SHP77 treated with DMSO at 0.1 percent for 48 hours (cell line): ENCODE data around the gene TCHP.
"Not testable (repeated sequence)": the region's sequence is repeated elsewhere in the genome, so short reads cannot be mapped to it uniquely, and the experiment has no call there.

Experiments
- DNase-seq: peaks from one replicate; lab custom pipeline; 2025; lab: John Stamatoyannopoulos, UW

The TCHP gene

DNA sequence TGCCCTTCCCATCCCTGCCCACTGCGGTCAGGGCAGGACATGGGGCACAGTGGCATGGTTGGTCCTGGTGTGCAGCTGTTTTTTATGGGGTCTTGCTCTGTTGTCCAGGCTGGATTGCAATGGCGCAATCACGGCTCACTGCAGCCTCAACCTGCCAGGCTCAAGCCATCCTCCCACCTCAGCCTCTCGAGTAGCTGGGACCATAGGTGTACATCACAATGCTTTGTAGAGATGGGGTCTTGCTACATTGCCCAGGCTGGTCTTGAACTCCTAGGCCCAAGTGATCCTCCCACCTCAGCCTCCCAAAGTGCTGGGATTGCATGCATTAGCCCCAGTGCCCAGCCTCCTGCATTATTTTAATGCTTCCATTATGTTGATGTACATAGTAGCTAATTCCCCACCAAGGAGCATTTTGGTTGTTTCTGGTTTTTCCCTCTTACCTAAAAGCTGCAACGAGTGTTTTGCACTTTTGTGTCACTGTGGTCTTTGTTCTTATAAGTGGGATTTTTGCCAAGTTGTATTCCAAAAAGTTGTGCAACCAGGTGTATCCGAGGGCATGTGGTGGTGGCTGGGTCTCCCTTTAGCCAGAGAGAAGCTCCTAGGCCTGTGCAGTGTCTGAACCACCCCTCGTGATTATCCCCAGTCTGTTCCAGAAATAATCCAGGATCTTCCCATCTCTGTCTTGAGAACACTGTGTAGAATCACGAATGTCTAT lies 10.3 kb downstream of the TCHP start:
- no peak for DNase-seq

DNA sequence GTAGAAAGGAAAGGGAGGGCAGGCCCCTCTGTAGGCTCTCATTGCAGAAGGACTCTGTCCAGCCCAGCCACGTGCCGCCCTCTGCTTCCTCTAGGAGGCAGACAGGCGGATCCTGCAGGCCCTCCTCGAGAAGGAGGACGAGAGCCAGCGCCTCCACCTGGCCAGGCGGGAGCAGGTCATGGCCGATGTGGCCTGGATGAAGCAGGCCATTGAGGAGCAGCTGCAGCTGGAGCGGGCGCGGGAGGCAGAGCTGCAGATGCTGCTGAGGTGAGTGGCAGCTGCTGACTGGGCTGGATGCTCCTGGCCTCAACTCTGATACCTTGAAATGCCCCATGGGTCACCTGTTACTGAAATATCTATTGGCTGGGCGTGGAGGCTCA lies 10.9 kb downstream of the TCHP start:
- DNase-seq: no peak

DNA sequence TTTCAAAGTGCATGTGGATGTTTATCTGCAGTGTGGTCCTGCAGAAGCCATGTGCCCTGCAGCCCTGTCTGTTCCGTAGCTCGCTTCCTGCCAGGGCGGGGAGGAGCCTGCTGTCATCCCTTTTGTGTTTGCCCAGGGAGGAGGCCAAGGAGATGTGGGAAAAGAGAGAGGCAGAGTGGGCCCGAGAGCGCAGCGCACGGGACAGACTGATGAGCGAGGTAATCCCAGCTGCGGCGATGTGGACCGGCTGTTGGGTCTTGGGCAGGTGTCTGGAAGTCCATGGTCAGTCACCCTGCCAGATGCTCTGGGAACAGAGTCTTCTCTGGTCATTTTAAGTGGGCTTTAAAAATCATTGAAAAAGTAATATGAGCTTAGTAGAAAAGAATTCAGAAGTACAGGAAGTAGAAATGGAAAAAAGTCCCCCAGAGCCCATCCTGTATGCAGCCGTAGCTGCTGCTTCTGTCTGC lies 12.8 kb downstream of the TCHP start:
- no peak for DNase-seq

DNA sequence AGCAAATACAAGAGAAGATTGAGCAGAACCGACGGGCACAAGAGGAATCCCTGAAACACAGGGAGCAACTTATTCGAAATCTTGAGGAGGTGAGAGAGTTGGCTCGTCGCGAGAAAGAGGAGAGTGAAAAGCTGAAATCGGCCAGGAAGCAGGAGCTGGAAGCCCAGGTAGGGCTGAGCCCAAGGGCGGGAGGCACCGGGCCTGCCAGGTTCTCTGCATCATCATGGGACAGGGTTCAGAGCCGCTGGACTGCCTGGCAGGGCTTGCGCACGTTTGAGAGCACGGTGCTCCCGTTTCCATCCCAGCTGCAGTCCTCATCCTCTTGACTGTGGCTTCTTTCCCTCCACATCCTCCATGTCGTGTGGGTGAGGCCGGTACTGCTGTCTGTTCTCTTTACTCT lies 14.4 kb downstream of the TCHP start:
- DNase-seq: no peak

DNA sequence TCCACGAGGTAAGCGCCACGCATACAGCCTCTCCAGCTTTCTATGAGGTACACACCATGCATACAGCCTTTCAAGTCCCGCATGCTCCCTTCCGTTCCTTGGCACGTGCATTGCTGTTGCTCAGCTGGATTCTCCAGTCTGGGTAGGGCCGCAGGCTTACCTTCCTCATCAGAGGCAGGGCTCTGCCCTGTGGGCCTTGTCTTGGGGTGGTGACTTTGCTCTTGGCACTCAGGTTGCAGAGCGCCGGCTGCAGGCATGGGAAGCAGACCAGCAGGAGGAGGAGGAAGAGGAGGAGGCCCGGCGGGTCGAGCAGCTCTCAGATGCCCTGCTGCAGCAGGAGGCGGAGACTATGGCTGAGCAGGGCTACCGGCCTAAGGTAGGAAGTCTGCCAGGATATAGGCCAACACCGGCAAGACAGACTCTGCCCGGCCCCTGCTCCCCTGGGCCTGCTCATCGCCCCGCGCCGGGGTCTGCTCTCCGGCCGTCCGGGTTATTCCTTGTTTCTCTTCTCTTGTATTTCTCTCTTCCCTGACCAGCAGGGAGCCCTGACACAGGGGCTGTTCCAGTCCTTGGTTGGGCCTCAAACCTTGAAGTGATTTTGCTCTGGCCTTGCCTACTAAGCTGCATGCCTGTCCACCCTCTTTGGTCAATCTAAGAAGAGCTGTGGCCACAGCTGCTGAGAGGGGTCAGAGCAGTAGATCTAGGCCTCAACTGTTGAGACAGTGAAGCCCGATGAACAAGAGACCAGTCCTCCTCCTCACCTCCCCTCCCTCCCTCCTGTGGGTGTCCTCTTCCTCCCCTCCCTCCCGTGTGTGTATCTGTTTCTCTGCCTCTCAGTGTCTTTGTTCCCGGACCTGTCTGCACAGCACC lies 15.3 kb downstream of the TCHP start:
- no peak for DNase-seq

DNA sequence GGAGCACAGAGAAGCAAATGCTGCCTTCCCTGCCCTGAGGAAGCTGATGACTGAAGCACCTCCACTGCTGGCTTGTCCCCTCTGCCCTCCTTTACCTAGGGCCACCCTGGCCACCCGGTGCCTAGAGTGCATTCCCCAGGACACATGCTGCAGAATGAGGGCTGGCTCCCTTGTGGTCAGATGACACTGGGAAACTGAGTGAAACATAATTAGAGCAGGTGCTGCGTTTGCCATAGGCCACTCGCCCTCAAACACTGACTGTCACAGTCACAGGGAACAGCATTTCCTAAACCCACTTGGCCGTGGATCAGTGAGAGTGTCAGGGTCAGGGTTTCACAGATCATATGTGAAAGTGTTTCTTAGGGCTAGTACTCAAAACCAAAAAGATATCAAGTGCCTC lies 16.0 kb downstream of the TCHP start:
- no peak for DNase-seq

DNA sequence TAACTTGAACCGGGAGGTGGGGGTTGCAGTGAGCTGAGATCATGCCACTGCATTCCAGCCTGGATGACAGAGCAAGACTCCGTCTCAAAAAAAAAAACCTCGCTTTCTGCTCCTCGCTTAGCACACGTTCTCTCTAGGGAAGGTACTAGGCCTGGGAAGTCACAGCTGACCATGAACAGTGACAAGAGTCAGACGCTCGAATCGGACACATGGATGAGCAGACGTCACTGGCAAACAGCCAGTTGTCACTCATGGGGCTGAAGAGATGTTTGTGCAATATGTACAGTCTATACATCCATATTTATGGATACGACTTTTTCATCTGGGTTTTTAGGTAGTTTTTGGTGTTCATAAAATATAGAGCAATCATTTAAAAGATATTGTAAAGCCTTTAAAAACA lies 19.4 kb downstream of the TCHP start:
- DNase-seq: no peak

DNA sequence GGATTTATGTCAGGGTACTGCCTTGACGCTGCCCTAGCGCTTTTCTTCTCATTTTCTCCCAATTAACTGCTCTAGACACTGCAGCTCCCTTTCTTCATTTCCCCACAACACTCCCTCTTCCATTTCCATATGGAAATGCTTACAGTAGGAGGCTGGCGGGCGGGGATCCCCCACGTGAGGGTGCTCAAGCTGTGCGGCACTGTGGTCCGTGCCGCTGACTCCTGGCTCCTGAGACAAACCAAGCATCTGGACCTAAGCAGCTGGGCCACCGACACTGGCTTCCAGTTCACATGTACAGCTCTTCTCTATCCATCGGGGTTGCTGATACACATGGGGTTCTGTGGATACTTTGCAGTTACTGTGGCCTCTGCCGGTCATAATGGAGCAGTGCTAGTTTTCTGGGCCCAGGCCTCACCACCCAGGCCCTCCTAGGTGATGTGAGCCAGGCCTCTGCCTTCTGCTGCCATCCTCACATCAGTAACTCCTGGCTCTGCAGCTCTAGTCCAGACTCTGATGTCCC lies 20.2 kb downstream of the TCHP start:
- DNase-seq: no peak

DNA sequence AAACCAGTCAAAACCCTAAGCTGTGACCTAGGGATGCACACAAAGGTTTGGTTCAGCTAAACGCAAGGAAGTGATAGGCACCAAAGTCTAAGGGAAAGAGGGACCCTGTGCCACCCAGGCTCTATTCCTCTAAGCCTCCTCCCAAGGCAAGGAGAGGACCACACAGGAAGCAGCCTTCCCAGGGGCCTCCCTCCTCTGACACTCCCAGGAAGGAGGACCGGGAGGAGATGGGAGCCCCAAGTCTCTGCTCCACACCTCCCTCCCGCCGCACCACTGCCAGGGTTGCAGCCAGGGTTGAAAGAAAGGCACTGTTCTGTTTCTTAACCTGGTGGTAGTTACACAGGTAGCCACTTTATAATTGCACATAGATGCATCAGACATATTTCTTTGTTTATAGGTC lies 21.9 kb downstream of the TCHP start:
- DNase-seq: no peak

DNA sequence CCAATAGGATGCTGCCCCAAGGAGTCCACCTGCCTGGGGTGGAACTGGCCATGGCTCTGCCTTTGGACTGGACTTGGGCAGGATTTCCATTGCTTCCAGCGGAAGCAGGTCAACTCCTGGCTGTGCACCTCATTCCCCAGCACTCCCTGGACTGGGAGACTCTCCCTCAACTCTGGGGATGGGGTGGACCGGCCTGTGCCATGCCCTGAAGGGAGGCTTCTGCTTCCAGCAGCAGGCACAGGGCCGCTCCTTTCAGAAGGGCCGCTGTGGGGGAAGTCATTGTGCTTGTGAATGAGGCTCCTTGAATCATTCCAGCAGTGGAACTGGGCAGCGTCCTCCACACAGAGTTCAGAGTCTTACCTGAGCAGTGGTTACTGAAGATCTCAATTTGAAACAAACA lies 23.0 kb downstream of the TCHP start:
- DNase-seq: no peak

DNA sequence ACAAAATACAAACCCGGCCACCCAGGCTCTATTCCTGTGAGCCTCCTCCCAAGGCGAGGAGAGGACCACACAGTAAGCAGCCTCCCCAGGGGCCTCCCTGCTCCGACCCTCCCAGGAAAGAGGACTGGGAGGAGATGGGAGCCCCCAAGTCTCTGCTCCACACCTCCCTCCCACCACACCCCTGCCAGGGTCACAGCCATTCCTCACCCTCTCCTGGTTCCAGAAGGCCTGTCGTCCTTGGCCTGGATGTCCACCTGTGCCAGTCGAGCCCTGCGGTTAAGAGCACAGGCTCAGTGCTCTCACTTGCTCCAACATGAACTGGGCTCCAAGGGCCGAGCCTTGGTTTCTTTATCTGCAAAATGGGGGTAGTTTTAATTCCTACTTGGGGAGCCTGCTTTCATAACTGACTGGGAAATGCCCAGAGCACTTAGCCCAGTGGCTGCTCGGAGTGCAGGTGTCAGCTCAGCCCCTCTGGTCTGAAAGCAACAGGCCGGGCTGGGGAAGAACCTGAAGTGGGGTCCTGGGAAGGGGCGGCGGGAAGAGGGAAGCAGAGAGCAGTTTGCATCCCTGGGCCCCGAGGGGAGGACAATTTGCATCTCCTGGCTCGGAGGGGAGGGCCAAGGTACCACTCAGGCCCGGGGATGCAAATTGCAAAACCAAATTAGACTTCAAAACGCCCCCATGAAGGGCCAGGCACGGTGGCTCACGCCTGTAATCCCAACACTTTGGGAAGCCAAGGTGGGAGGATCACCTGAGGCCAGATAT lies 23.6 kb downstream of the TCHP start:
- DNase-seq: no peak

DNA sequence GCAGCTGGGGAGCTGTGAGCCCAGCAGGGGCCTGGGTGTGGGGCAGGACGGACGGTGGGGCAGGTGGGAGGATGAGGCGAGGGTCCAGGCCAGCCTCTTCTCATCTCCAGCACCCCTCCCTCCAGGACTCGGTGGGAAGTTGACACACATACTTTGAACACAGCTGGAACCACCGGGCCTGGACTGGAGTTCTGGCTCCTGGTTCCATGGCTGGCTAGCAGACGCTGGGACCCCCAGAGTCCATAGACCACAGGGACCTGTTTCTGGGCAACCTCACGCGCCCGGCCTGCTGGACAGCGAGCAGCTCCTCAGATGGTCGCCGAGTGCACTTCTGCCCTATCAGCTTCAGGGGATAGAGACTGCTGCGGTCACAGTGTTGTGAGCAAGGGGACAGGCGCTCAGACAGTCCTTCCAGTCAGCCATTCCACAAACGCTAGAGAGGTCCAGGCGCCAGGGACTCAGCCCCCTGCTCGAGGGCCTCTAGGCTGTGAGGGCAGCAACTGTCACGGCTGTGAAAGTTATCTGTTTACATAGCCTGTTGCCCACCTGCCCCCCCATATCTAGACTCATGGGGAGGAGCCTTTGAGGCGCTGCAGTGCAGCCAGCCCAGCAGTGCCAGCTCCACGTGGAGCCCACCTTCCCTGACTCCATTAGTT lies 25.2 kb downstream of the TCHP start:
- no peak for DNase-seq

DNA sequence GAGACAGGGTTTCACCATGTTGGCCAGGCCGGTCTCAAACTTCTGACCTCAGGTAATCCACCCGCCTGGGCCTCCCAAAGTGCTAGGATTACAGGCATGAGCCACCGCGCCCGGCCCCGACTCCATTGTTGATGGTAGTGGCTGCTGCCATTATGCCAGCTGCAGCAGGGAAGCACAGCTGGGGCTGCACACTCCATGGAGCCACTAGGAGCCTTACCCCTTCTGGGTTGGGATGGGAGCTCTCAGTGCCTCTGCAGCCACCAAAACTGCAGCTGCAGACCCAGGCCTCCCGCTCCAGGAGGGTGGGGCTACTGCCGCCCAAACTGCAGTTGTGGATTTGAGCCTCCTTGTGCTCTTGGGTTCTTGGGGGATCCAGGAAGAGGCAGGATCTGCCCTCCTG lies 25.9 kb downstream of the TCHP start:
- DNase-seq: no peak

DNA sequence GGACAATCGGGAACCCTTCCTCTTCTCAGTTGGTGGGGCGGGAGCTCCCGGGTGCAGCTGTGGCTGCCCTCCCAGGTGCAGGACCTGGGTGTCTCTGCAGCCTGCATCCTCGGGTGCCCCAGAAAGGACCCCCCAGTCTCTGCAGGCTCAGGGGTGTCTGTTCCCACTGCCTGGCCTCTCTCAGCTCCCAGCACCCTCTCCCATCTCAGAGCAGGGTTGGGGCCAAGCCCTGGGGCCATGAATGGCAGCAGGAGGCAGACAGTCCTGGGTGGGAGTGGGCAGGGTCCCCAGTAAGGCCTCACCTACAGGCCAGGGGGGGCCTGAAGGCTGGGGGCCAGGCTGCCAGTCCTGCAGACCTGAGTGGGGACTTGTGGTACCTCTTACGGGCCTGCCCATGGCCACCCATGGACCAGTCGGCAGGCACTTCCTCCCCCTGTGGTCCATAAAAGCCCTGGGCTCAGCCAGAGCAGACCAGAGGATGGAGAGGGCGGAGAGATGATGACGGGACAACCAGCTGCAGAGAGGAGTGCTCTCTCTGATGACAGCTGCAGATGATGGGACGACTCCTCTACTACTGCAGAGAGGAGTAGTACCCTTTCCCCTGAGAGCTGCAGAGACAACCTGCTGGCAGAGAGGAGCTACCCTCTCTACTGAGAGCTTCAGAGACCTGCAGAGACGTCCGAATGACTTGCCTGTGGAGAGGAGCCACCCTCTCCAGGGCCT lies 26.6 kb downstream of the TCHP start:
- no peak for DNase-seq

DNA sequence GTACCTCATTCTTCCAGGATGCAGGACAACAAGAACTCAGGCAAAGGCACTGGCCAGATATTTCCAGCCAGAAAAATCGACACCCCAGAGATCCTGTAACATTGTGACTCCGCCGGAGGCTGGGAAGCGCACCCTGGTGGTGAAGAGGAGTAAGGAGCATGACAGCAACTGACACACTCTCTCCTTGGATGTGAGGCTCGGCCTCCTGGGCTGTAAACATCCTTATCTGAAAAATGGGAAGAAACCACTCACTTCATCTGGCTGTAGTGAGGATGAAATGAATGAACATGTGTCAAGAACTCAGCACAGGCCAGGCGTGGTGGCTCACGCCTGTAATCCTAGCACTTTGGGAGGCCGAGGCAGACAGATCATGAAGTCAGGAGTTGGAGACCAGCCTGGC lies 27.5 kb downstream of the TCHP start:
- DNase-seq: peak; percentile 15

DNA sequence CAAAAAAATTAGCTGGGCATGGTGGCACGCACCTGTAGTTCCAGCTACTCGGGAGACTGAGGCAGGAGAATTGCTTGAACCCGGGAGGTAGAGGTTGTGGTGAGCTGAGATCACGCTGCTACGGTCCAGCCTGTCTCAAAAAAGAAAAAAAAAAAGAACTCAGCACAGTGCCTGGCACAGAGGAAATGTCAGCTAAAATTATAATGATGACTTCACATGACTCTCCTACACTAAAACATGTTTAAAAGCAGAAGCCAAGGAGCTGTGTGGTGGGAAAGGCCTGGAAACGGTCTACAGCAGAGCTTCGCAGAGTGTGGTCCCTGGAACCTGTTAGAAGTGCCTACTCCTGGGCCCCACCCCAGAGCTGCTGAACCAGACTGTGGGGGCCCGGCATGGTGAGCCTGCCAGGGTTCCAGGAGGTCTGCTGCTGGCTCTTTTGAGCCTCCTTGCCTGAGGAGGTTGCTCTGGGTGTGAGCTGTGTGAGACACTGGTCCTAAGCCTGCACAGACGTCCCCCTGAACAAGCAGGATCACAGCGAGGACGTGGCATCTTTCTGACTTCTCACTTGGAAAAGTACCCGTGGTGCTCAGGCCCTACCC lies 28.1 kb downstream of the TCHP start:
- DNase-seq: no peak

DNA sequence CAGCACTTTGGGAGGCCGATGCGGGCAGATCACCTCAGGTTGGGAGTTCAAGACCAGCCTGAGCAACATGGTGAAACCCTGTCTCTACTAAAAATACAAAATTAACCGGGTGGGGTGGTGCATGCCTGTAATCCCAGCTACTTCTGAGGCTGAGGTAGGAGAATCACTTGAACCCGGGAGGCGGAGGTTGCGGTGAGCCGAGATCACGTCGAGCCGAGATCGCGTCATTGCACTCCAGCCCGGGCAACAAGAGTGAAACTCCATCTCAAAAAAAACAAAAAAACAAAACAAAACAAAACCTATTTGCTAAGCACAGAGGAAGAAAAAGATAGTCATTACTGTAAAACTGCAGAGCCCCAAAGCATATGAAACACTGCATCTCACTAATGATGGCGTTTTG lies 29.3 kb downstream of the TCHP start:
- not testable (repeated sequence) for DNase-seq

DNA sequence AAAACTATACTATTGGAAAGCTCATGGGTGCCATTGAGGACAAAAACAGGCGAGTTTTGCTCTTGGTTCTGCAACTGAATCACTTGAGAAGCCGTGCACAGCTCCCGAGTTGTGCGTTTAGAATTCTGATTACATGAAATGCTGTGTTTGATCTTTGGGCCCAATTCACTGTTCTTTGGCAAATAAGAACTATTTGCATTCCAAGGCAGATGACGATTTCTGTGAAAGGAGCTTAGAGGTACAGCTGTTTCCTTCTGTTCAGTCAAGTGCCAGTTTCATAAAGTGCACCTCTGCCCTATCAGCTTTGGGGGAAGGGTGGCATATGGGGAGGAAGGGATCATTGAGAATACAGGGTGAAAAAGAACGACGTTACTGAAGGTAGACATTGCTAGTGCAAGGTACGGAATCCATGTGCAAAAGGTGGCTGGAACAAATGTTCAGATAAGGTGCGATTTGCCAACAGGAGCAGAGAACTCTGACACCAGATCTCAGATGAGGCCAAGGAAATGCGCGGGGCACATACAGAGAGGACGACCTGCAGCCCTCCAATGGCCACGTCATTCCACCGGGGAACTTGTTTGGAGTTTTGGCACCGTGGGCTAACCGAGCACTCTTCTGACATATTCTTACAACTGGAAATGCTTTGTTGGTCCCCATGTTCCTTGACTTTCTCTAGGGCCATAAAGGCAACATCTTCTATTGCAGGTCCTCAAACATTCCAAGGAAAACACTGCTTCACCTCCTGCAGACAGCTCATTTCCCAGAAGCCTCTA lies 30.1 kb downstream of the TCHP start:
- DNase-seq: no peak

DNA sequence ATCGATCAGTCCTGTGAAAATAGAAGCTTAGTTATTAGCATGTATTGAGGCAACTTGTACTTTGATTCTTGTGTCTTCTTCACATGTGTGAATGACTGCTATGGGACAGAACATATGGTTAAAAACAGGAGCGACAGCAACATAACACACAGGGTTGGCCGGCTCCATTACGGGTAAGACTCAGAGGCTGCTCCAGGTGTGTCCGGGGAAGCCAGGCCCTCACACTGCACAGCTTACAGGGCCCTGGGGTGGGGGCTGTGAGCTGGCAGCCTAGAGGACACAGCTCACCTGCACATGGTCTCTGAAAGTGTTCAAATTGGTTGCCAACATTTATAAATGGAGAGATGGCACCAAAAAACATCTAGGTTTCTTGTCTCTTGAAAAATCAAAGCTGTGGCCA lies 31.1 kb downstream of the TCHP start:
- no peak for DNase-seq

DNA sequence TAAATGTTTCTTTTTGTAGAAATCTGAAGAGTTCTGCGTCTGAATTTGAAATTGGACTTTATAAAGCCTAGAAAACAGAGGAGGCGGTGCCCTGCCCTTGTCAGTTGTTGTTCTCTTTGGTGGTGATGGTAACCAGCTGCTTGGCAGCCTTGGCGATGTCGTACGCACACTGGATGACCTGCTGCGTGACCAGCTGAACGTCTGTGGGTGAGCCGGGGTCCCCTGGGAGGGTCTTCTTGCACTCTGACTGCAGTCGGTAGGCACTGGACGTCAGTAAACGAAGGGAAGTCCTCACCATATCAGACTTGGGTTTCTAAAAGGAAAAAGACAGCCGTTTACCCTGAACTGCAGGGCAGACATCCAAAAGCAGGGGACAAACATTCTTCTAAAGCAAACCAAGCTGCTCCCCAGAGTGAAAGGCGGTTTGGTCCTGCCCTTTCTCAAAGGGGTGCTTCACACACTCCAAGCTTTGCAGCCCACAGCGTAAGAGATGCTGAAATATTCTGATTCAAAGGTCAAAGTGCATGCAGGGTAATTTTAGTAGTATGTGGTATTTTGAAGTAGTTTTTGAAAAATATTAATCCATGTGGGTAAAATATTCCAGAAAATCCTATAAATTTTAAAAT lies 32.9 kb downstream of the TCHP start:
- no peak for DNase-seq
